GM12865 (cell line): ENCODE data around the gene ATP6V0B.

Source experiments
- DNase-seq: peaks from one replicate; pipeline ENCODE4 v3.0.0; 2010; ENCODE audit warnings: low read depth
- H3K4me3 ChIP-seq: 2 replicates; pipeline ENCODE4 v1.5.1; 2011; ENCODE audit warnings: mild to moderate bottlenecking, low read depth, low read length, control low read depth
- CTCF ChIP-seq: IDR thresholded peaks from 2 replicates; pipeline ENCODE4 v1.5.1; 2011; ENCODE audit warnings: low read length, control low read depth, low read depth, inconsistent platforms; ENCODE audit not compliant: insufficient read depth; ENCODE audit errors: missing control alignments

The ATP6V0B gene

DNA sequence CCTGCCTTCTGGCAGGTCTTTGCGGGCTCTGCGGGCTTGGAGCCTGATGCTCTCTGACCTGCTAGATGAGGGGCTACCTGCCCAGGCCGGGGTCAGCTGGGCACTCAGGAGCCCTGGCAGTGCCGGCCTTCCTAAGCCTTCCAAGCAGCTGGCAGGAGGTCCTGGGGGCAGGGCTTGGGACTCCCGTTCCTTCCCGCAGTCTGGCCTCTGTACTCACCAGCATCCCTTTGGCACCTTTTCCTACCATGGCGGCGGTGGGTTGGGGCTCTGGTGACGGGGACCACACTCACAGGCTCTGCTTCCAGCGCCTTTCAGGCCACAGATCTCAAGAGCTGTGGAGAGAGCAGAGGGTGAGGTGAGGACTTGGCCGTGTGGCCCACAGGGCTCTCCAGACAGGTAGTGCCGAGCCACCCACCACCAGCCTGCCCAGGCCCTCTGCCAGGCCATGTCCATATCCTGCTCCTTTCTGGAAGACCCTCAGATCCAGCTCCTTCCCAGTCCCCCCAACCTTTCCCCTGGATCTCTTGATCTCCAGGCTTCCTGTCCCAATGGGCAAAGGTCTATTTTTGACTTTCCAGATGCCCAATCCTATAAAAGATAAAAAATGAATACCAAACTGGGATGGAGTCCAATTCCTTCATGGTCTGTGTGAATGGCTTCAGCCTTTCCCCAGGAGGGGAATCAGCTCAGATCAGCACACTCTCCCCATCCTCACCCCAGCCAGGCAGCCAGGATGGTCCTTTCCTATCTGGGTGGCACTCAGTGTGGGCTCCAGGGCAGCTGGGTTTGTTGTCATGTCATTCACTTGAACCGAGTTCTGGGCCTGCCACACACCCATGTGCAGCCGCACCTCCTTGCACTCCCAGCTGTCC lies 49.5 kb downstream of the ATP6V0B start:
- TF ChIP-seq CTCF, result no peak
- H3K4me3 ChIP-seq, result no peak overlapping the region
- no peak for DNase-seq

DNA sequence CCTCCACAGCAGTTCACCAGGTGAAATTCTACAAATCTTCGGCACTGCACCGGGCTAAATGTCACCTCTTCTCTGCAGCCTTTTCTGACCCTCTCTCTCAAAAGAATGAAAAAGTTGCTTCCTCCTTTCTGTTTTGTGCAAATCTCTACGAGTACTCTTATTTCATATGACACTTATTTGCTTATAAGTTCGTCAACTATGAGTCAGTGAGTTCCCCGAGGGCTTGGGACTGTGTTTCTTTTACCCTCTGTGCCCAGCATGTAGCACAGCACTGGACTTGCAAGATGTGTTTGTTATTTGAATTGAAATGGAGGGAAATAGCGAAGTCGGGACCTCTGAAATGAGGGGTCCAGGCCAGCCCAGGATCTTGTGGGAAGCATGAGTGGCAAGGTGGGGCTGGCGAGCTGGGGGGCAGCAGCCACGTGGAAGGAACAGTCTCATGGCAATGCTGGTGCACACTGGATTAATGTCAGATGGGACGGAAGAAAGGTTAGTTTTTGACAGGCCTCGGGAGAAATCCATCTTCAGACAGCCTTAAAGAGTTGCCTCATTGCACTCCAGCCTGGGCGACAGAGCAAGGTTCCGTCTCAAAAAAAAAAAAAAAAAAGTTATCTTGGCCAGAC lies 50.3 kb downstream of the ATP6V0B start:
- TF ChIP-seq CTCF, result no peak
- no peak for DNase-seq
- no peak overlapping the region for H3K4me3 ChIP-seq

DNA sequence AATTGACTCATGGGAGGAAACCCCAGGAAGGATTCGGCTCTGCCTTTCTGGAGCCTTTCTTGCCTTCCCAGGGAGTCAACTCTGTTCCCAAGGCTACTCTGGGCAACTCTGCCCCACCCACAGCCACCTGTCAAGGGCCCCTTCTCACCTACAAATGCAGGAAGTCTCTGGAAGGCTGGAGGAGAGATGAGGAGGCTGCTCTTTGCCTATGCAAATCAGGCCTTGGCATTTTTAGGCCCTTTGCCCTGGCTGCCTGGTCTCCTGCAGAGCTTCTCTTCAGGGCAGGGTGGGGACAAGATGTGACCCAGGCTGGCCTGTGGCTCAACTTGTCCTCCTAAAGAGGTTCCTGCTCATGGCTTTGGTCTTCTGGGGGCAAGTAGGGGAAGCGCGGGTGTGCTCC lies 51.1 kb downstream of the ATP6V0B start:
- no peak for DNase-seq
- H3K4me3 ChIP-seq, result no peak overlapping the region
- TF ChIP-seq CTCF, result no peak

- H3K4me3 ChIP-seq, result no peak overlapping the region
- no peak for TF ChIP-seq CTCF
- DNase-seq, result no peak
These were observed 52.6 kb downstream of the ATP6V0B start for GRCh38 chr1:44027320-44027719.
